ENCODE results near the gene ATXN7L1. TPM values are rescaled to one million over a fixed set of nuclear protein-coding genes. Genes with fewer than 3 reads are reported as not detected.

Gene ATXN7L1
- polyA plus RNA-seq, 1 of the 3 experiments (the other 2 are of a cell fraction): 6.0 TPM

DNA sequence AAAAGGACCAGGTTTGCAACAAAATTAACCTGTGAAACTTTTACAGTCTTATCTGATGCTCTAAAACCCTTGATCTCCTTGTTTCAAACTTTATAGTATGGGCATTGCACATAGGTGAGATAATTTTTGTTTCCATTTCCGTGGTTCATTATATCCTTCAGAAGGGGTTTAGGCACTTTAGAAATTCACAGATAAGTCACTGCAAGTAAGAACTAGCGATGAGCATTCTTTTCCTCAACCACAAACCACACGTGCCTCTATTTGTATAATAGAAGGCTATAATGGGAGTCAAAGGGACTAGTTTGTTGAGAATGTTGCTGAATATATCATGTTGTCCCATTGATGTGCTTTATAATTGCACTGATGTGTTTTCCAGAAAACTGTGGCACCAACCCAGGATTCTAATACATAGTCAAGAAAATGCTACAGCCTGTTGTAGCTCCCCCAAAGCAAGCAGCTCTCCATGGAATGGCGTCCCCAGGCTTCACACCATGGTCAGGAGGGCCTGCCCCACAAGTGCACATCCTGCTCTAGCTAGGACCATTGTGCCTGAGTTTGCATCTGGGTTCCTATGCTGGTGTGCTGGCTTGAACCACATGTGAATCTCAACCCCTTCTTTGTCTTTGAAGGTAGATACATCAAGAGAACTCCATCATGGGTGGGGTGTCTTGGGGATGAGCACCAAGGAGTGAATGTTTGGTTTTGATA, 14.0 kb upstream of the ATXN7L1 start (continued):
- TF ChIP-seq, protein P1, sequence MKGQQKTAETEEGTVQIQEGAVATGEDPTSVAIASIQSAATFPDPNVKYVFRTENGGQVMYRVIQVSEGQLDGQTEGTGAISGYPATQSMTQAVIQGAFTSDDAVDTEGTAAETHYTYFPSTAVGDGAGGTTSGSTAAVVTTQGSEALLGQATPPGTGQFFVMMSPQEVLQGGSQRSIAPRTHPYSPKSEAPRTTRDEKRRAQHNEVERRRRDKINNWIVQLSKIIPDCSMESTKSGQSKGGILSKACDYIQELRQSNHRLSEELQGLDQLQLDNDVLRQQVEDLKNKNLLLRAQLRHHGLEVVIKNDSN (IDR thresholded peaks at IDR 0.05; ENCODE audit: borderline replicate concordance, low read depth): no peak

DNA sequence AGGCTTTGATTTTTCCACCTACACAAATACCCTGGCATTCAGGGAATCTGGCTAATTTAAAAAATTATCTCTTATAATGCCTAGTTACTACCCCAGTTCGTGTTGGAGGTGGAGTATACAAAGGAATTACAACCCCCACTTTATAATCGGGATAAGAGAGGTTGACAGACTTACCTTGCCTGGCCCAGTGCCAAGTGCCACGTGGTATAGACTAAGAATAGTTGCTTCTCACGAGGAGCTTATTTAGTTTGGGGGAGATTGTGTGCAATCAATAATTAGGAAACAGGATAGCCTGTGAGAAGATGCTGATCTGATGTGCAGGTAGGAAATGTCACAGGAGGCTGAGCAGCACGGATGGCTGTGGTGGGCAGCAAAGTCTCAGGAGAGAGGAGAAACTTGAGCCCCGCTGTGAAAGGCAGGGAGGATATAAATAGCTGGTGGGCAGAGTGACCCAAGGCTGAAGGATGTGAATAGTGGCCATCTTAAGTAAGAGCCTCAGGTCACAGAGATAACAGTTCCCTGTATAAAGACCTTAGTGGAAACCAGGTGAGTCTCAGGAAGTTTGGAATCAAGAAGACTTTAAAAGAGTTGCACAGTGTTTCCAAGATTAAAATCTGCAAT, 11.3 kb upstream of the ATXN7L1 start:
- TF ChIP-seq NFIC (IDR thresholded peaks at IDR 0.05; ENCODE audit: borderline replicate concordance): peak; percentile 44; the same call in 1 of the 2 replicates
- TF ChIP-seq TCF12 (IDR thresholded peaks at IDR 0.05): no peak
- Histone ChIP-seq H3K36me3 (replicated peaks in 1 of 2; ENCODE audit: control insufficient read depth in 1 of 2, insufficient read depth in 2 of 2, low read length in 1 of 2) (peaks cover 2 to 5% of the 10 kb centered on the region in 2 experiments), H3K27me3 (ENCODE audit: insufficient read depth) (no peaks in the 10 kb centered on the region), H3F3A (replicated peaks; ENCODE audit: insufficient read depth) (no peaks in the 10 kb centered on the region), H3K79me2 (ENCODE audit: insufficient read depth) (no peaks in the 10 kb centered on the region), H3K9me3 (0 out of 2 replicates have a peak, but pooled peaks cover 7% of the 10 kb centered on the region), H3K4me2 (no peak overlapping the region), H4K20me1 (ENCODE audit: insufficient read depth) (no peaks in the 10 kb centered on the region), H3K9me2 (no peaks in the 10 kb centered on the region), H3K27ac (ENCODE audit: low read depth in 2 of 2, low read length in 1 of 2) (no peak overlapping the region), H3K9ac (no peak overlapping the region), H2AFZ (ENCODE audit: low read depth) (no peak overlapping the region), H3K4me1 (ENCODE audit: control insufficient read depth in 1 of 2, insufficient read depth in 2 of 2, low read depth in 1 of 2, low read length in 1 of 2) (peaks cover 9 to 11% of the 10 kb centered on the region in 2 experiments; a peak in 3 of 4 replicates), H3K4me3 (ENCODE audit: low read depth in 2 of 2, low read length in 1 of 2) (no peak overlapping the region)
- 77% methylated on average over 6 of the region's 6 CpGs for WGBS (ENCODE audit: low lambda C conversion rate)
- ChIA-PET POLR2A (no interaction called here), CTCF (interaction anchor here (0.9 to 5.2 kb wide), 8 partner anchors 10 to 170 kb away, joined by 3 to 23 read pairs (median 4); no protein-coding TSS in a partner anchor)
- no peak for DNase-seq

DNA sequence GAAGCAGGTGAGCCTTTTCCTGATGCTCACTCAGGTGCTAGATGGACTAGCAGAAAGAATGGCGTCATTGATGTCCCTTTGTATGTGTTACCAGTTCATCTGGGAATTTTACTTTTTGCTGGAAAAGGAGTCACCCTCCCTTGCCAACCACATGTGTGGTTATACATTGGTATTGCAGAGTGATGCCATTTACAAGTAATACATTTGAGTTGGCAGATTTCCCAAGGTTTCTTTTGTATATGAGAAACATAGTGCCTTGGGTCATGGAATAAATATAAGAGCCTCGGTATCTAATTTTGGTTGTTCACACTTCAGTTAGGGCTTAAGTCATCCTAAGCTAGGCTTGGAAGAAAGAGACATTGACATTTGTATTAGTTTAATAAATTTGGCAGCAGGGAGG, 10.4 kb upstream of the ATXN7L1 start:
- Histone ChIP-seq H3K4me1 (ENCODE audit: control insufficient read depth in 1 of 2, insufficient read depth in 2 of 2, low read depth in 1 of 2, low read length in 1 of 2) (peaks cover 9 to 11% of the 10 kb centered on the region in 2 experiments; a peak in 3 of 4 replicates), H3K79me2 (ENCODE audit: insufficient read depth) (no peaks in the 10 kb centered on the region), H3K27me3 (ENCODE audit: insufficient read depth) (no peaks in the 10 kb centered on the region), H3K9ac (no peak overlapping the region), H3K4me2 (no peak overlapping the region), H3K9me3 (0 out of 2 replicates have a peak, but pooled peaks cover 7% of the 10 kb centered on the region), H3K9me2 (no peaks in the 10 kb centered on the region), H3F3A (replicated peaks; ENCODE audit: insufficient read depth) (no peaks in the 10 kb centered on the region), H3K4me3 (ENCODE audit: low read depth in 2 of 2, low read length in 1 of 2) (no peak overlapping the region), H4K20me1 (ENCODE audit: insufficient read depth) (no peaks in the 10 kb centered on the region), H3K36me3 (replicated peaks in 1 of 2; ENCODE audit: control insufficient read depth in 1 of 2, insufficient read depth in 2 of 2, low read length in 1 of 2) (peaks cover 0 to 9% of the 10 kb centered on the region in 2 experiments), H2AFZ (ENCODE audit: low read depth) (no peak overlapping the region), H3K27ac (ENCODE audit: low read depth in 2 of 2, low read length in 1 of 2) (no peak overlapping the region)
- ChIA-PET POLR2A (no interaction called here), CTCF (interaction anchor here (1.8 to 5.2 kb wide), 4 partner anchors 10 to 155 kb away, joined by 5 to 23 read pairs (median 14); no protein-coding TSS in a partner anchor)
- TF ChIP-seq, protein P2, sequence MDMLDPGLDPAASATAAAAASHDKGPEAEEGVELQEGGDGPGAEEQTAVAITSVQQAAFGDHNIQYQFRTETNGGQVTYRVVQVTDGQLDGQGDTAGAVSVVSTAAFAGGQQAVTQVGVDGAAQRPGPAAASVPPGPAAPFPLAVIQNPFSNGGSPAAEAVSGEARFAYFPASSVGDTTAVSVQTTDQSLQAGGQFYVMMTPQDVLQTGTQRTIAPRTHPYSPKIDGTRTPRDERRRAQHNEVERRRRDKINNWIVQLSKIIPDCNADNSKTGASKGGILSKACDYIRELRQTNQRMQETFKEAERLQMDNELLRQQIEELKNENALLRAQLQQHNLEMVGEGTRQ (IDR thresholded peaks at IDR 0.05; ENCODE audit: borderline replicate concordance, low read depth, low read length): no peak
- TF ChIP-seq GATA2 (CRISPR knock-in tag; IDR thresholded peaks at IDR 0.05): no peak
- TF ChIP-seq, protein P3, sequence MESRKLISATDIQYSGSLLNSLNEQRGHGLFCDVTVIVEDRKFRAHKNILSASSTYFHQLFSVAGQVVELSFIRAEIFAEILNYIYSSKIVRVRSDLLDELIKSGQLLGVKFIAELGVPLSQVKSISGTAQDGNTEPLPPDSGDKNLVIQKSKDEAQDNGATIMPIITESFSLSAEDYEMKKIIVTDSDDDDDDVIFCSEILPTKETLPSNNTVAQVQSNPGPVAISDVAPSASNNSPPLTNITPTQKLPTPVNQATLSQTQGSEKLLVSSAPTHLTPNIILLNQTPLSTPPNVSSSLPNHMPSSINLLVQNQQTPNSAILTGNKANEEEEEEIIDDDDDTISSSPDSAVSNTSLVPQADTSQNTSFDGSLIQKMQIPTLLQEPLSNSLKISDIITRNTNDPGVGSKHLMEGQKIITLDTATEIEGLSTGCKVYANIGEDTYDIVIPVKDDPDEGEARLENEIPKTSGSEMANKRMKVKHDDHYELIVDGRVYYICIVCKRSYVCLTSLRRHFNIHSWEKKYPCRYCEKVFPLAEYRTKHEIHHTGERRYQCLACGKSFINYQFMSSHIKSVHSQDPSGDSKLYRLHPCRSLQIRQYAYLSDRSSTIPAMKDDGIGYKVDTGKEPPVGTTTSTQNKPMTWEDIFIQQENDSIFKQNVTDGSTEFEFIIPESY (IDR thresholded peaks at IDR 0.05; ENCODE audit: borderline replicate concordance, low read depth): no peak
- TF ChIP-seq, protein P4, sequence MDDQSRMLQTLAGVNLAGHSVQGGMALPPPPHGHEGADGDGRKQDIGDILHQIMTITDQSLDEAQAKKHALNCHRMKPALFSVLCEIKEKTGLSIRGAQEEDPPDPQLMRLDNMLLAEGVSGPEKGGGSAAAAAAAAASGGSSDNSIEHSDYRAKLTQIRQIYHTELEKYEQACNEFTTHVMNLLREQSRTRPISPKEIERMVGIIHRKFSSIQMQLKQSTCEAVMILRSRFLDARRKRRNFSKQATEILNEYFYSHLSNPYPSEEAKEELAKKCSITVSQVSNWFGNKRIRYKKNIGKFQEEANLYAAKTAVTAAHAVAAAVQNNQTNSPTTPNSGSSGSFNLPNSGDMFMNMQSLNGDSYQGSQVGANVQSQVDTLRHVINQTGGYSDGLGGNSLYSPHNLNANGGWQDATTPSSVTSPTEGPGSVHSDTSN (IDR thresholded peaks at IDR 0.05): no peak
- DNase-seq: no peak
- WGBS (ENCODE audit: low lambda C conversion rate): 96% methylated on average over 2 of the region's 2 CpGs

All from SK-N-SH (cell line).